NCI-H2081 (cell line): ENCODE measurements around the gene HOXD8.

ENCODE experiments used
- DNase-seq, 2 experiments: peaks; one replicate each; lab custom pipeline; 2025; lab: John Stamatoyannopoulos, UW

The HOXD8 gene

GRCh38 chr2:176091329-176092258 is 37.9 kb upstream of the HOXD8 start:
- DNase-seq: no peak

DNA sequence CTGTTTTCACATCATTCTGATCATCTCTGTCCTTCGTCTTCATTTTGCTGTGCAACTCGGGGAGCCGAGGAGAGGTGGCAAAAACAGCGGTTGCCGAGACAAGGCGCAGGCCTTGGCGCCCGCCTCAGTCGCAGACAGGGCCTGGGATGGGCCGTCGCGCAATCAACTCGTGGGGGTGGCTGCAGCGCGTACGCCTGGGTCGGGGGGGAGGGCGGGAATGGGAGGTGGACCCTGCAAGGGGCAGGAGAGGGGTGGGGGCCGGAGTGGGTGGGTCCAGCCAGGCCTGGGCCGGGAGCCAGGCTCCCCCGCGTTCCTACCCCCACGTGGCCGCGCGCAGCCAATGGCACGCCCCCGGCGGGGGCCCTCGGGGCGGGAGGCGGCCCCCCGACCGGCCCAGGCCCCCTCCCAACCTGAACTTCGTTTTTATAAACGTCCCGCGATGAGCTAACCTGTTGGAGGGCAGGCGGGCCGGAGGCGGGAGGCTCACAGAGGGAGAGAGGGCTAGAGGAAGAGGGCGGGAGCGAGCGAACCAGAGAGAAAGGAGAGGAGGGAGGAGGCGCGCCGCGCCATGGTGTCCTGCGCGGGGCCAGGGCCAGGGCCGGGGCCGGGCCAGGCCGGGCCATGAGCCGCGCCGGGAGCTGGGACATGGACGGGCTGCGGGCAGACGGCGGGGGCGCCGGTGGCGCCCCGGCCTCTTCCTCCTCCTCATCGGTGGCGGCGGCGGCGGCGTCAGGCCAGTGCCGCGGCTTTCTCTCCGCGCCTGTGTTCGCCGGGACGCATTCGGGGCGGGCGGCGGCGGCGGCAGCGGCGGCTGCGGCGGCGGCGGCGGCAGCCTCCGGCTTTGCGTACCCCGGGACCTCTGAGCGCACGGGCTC is 37.0 kb upstream of the HOXD8 start, which contains the start of gene HOXD13:
Gene HOXD13 (plus strand): TSS at position 452 of the 875 bp plus-strand sequence. CDS start 170 bp downstream, at position 622.
- DNase-seq: peak; percentile 49 to 78

GRCh38 chr2:176093145-176093897 is 36.2 kb upstream of the HOXD8 start:
- DNase-seq: no peak

DNA sequence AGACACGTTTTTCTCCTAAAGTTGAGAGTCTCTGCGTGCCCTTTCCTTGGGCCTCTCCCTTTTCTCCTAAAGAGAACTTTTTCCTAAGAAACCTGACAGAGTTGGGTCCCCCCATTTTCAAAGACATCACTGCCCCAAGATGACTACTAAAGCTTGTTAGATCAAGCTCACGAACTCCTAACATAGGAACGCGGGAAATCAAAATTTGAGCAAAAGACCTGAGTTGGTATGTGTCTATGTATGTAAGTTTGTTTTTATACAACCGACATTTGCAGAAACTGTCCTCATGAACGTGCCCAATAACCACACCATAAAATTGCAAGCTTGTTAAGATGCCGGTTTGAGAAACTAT is 35.6 kb upstream of the HOXD8 start:
- no peak for DNase-seq

DNA sequence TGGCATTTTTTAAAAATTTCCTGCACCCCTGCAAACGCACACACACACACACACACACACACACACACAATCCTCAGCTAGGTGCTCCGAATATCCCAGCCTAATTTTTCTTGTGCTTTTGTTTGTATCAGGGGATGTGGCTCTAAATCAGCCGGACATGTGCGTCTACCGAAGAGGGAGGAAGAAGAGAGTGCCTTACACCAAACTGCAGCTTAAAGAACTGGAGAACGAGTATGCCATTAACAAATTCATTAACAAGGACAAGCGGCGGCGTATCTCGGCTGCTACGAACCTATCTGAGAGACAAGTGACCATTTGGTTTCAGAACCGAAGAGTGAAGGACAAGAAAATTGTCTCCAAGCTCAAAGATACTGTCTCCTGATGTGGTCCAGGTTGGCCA is 35.2 kb upstream of the HOXD8 start:
- no peak for DNase-seq

- no peak for DNase-seq
Measured at GRCh38 chr2:176095421-176095820, 34.1 kb upstream of the HOXD8 start.

DNA sequence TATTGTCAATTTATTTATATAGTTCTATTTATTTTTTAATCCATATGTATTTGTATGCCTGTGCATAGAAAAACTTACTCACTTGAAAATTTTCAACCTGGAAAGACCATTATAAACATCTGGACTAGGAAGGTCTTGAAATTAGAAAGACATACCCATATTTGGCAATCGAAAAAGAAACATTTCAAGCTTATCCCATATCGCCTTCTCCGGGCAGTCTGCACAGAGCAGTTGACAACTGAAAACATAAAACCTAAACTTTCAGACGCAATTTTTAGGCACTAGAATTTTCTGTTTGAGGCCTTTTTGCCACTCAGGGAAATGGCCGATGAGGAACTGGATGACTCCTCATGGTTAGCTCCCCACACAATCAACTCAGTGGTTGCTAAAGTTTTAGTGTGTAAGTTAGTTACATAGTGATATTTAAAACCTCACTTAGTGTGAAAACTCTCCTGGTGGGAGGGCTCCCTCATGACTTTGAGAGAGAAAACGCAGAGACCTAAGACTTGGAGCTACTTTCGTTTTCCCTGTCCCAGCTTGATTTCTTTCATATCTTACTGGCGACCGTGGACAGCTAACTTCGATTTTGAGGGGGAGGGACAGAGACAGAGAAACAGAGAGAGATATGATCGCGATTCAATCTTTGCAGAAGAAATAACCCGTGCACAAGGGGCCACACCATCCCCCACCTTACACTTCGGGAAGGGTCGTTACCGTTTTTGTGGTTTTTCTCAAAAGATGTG is 33.1 kb upstream of the HOXD8 start:
- DNase-seq: no peak

DNA sequence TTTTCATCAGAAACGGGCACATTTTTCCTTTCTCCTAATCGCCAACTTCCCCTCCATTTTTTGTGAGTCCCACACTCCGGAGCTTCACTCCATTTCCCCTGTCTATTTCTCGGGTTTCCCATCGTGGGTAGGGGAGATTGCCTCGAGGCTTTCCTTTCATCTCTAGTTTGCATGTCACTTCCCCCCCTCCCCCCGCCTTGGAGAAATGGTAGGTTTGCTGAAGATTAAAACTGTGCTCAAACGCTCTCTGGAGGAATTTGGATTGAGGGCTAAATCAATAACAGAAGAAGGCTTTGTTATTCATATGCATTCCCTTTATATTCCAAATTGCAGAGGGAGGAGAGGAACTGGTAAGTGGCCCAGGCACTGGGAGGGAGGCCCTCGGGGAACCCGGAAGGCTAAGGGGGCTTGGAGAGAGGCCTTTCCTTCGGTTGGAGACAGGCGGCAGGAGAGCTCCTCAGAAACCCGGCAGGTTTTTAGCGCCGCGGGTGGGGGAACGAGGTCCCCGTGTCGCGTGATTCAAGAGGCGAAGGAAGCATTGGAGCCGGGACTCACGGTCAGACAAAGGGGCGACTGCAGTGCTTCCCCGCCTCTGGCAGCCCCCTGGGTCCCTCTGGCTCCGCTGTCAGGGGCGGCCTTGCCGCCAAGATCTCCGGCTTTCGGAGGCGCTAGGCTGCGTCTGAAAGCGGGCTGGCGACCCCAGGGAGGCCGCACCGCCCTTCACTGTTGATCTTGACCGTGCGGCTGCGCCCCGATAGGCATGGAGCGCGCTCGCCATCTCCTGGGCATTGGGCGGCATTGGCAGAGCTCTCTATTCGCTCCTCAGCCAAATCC is 32.3 kb upstream of the HOXD8 start:
- DNase-seq: peak; percentile 88 to 90

DNA sequence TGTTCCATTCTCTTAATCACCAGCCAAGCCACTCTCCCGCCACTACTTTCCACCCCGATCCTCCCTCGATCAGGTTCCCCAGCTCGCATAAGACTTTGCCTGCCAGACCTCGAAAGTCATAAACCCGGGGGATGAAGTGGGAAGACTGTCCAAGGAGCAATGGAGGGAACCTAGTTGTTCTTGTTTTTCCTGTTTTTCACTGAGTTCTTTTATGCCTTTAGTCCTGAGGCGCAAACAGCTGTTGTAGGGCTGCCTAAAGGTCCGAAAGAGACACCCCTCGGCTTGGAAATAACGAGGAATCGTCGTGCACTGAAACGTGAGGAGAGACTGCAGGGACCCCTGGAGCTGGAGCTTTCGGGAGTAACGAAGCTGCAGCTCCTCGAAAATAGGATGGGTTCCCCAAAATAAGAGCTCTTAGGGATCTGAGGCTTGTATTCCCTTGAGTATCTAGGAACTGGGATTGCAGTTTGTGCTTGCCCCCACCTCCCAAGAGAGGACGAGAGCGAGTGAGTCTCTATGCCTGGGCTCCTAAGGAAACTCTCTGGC is 31.6 kb upstream of the HOXD8 start:
- no peak for DNase-seq

DNA sequence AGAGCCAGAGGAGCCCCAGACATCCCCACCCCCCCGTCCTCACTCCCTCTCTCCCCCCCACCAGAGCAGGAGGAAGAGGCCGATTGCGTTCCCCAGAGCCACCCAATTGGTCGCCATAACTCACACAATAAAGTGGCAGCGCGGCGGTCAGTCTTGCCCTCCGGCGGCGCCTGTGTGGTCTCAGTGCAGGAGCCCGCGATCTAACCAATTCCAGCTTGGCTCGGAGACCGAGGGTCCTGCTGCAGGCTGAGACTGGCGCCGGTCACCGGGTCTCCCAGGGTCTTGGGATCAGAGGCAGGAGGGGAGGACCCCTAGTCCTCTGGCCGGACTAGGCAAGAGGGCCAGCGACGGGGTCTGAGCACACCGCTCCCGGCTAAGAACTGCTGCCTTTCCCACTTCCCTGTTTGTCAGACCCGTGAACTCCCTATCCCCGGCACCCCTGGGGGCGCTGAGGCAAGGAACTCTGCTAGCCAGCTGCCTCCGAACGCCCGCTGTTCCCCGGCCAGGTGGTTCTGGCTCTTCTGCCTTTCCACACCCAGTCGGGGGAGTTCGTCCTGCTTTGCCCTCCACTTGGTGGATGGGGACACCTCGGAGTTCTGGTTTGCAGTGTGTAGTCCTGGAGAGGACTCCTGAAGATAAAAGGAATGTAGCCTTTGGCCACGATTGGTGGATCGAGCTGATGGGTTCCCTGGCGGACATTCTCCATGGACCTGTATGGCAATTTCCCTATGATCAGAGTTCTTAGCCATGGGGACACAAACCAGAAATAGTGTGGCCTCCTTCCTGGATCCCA is 30.9 kb upstream of the HOXD8 start:
- DNase-seq: no peak

DNA sequence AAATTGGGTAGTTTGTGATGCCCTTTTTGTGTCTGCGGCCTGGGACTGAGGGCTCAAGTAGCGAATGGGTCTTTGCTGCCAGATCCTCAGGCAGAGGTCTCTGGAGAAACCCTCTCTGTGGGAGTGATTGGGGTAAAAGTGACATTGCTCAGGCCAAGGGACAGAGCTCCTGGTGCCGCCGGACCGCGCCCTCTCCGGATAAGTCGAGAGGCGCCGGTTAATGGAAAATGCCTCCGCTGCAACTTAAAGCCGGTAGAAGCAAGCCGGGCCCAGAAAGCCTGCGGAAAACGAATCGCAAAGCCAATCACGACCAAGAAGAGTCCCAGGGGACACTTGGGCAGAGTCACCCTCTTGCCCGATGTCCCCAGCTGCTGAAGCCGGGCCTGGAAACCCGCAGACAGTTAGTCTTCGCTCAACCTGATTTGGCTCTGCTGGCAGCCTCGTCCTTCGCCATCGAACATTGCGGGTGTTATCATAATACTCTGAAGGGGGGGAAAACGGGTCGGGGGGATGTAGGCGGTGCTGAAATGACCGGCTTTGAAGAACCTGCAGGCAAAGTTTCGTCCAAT is 30.3 kb upstream of the HOXD8 start:
- no peak for DNase-seq

- no peak for DNase-seq
Measured at GRCh38 chr2:176099728-176100546, 29.6 kb upstream of the HOXD8 start, which contains the start of gene HOXD12. TSS of gene HOXD12 (plus strand) at chr2:176099795. CDS start at chr2:176099802, 7 bp downstream.

- DNase-seq: no peak
Measured at GRCh38 chr2:176100547-176101140, 28.9 kb upstream of the HOXD8 start.

GRCh38 chr2:176101216-176101830 is 28.2 kb upstream of the HOXD8 start:
- DNase-seq: no peak

DNA sequence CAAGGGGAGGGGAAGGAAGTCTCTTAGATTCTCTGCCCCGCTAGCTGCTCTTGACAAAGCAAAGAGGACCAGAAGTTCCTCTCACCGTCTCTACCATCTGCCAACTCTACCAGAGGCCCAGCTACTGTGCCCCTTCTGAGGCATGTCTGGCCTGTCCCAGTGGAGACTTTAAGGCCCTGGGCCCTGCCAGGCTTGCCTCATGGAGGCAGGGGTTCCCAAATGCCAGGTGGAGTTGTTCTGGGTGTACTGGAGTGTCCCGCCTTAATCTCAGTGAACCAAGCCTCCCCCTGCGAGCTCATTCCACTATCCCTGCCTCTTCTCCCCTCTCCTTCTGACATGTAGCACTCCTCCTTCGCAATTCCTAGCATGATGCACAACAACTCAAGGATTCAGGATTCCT is 27.7 kb upstream of the HOXD8 start:
- DNase-seq: no peak

DNA sequence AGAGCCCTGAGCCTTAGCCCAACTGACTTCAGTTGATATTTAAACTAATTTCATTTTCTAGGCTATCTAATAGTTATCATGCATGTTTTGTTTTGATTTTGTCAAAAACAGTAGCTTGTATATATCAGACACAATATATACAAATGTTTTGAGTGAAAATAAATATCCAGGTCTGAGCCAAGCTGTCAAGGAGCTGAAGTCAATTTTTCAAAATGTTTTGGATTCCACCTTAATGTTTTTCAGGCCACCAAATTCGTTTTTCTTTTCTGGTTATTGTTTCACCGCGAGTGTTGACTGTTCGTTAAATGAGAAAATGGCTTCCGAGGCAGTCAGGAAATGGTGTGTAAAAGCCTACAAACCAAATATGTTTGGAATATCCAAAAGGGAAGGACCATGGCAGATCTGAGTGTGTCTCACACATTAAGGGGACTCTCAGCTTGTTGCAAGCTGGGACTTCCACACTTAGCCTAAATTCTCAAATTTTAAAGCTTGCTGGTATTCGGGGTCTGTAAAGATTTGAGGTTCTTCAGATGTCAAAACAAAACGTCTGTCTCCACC is 27.1 kb upstream of the HOXD8 start:
- no peak for DNase-seq

DNA sequence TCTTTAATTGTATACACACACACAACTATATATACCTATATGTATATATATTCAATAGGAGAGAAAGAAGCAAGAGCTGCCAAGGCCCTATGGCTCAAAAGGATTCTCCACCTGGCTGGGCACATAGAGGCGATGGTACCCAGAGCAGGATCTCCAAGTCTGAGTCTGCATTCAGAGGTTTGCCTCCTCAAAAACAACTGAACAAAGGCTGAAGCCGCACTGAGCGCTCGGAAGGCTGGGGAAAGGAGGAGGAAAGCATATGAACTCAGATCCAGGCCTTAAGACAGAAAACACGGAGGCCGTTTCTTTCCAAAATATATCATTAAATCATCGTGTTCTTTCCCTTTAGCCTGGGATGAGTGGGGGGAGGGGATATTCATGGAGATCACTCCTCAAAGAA is 26.3 kb upstream of the HOXD8 start:
- no peak for DNase-seq
